CD4-positive, alpha-beta T cell (primary cell): ENCODE data around the gene SARM1. TPM values are rescaled to one million over a fixed set of nuclear protein-coding genes. Genes with fewer than 3 reads are reported as not detected.

Source experiments
- ATAC-seq: fragments of 200-7000 bp; cut with Tn5 transposase; one replicate; pipeline ENCODE4 v1.10.0; 2022; ENCODE audit warnings: mild to moderate bottlenecking; ENCODE audit not compliant: poor library complexity
- CTCF ChIA-PET: fragments of 350-600 bp; sonication (Branson Sonifier 250); formaldehyde crosslinking; loops from one replicate; lab custom pipeline; 2021; ENCODE audit warnings: antibody characterized with exemption, inconsistent platforms; lab: Charles Lee
- POLR2A ChIA-PET: fragments of 350-600 bp; sonication (Branson Sonifier 250); formaldehyde crosslinking; loops from one replicate; lab custom pipeline; 2021; ENCODE audit warnings: antibody characterized with exemption, inconsistent platforms; lab: Charles Lee
- DNase-seq, 14 experiments: peaks; one replicate each; pipeline ENCODE4 v3.0.0-alpha.2; 2013 to 2020; ENCODE audit warnings: mixed read lengths in 2 of 14
- H3K27ac ChIP-seq, 2 donors: one replicate each; pipeline versions ENCODE4 v1.5.1 to v1.7.0; 2013; ENCODE audit warnings: low read length in 2 of 2, low read depth in 1 of 2, mild to moderate bottlenecking in 1 of 2
- H3K27me3 ChIP-seq, 2 experiments: 1 replicate in 1 of 2; 2 replicates in 1 of 2; pipeline versions ENCODE4 v1.6.1 to v1.7.0; 2013; ENCODE audit warnings: low read length in 2 of 2, control low read depth in 1 of 2, mild to moderate bottlenecking in 1 of 2, moderate library complexity in 1 of 2; ENCODE audit not compliant: insufficient read depth in 2 of 2, control insufficient read depth in 1 of 2
- H3K36me3 ChIP-seq: one replicate; pipeline ENCODE4 v1.6.1; 2013; ENCODE audit warnings: low read length, control low read depth; ENCODE audit not compliant: insufficient read depth
- H3K4me1 ChIP-seq: one replicate; pipeline ENCODE4 v1.6.1; 2013; ENCODE audit warnings: low read length, control low read depth; ENCODE audit not compliant: insufficient read depth
- H3K4me3 ChIP-seq: one replicate; pipeline ENCODE4 v1.5.1; 2013; ENCODE audit warnings: mild to moderate bottlenecking, low read length, moderate library complexity
- H3K9me3 ChIP-seq, 2 experiments: 1 replicate in 1 of 2; 2 replicates in 1 of 2; pipeline versions ENCODE4 v1.6.1 to v1.7.0; 2013; ENCODE audit warnings: low read length in 2 of 2, mild to moderate bottlenecking in 2 of 2, control low read depth in 1 of 2, moderate library complexity in 1 of 2; ENCODE audit not compliant: control insufficient read depth in 1 of 2, insufficient read depth in 1 of 2
- H3K27ac Mint-ChIP-seq: one replicate; pipeline ENCODE4 v1.8.0; 2020; ENCODE audit warnings: mixed read lengths
- H3K27me3 Mint-ChIP-seq: one replicate; pipeline ENCODE4 v1.8.0; 2021; ENCODE audit warnings: mixed read lengths
- H3K36me3 Mint-ChIP-seq: one replicate; pipeline ENCODE4 v1.8.0; 2021; ENCODE audit warnings: low read depth, mixed read lengths
- H3K4me1 Mint-ChIP-seq: one replicate; pipeline ENCODE4 v1.8.0; 2021; ENCODE audit warnings: low read depth, mixed read lengths
- H3K4me3 Mint-ChIP-seq: one replicate; pipeline ENCODE4 v1.8.0; 2020; ENCODE audit warnings: mild to moderate bottlenecking, mixed read lengths
- H3K9me3 Mint-ChIP-seq: one replicate; pipeline ENCODE4 v1.8.0; 2020; ENCODE audit warnings: mixed read lengths
- intact Hi-C, 2 experiments: fragments of 100-400 bp; cut with DNase I in 1 of 2; cut with micrococcal nuclease in 1 of 2; formaldehyde crosslinking; loops; one replicate each; pipeline versions ENCODE4 v1.15.1 to v1.9.0; 2023 to 2025; cut with DNase I, micrococcal nuclease
- total RNA-seq, 174 experiments: library from RNA in 2 of 174; stranded (reverse) in 2 of 174; gene quantifications; one replicate each; pipeline ENCODE4 v1.2.3 and lab custom pipeline; 2021 to 2026
- TF ChIP-seq, protein P1 (sequence below): fragments of 200-600 bp; IDR thresholded peaks from one replicate; pipeline ENCODE4 v1.8.0; 2022; ENCODE audit warnings: antibody characterized with exemption, mild to moderate bottlenecking

Gene SARM1
- total RNA-seq, 2 experiments from 2014 or later: 12.5 to 15.4 TPM

DNA sequence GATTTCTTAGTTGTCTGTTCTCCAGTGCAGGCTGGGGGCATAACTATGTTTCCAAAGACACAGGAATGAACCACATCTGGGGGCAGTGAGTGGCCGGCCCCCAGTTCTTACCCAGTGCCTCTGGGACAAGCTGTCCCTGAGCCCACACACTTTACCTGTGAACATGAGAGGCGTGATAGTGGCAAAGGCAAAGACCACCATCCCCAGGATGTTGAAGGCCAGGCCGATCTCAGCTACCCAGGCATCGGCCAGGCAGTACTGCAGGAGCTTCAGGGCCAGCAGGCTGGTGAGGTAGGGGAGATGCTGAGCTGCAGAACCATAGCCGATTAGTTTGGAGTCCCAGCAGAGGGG is 32.9 kb downstream of the SARM1 start:
- H3K4me3 Mint-ChIP-seq: peak overlapping the region; percentile 57
- intact Hi-C loops: no loop called here
- H3K4me1 ChIP-seq: peaks cover 24% of the 10 kb centered on the region
- DNase-seq (no peak), ATAC-seq (no peak)
- peaks cover 5% of the 10 kb centered on the region for H3K4me1 Mint-ChIP-seq
- H3K4me3 ChIP-seq: no peak overlapping the region
- POLR2A ChIA-PET: interaction anchor here (1.1 to 2.5 kb wide), 2 partner anchors 12 to 19 kb away, joined by 5 to 8 read pairs; no protein-coding TSS in a partner anchor
- H3K27me3 ChIP-seq: peaks cover 5 to 8% of the 10 kb centered on the region in 2 experiments
- H3K27me3 Mint-ChIP-seq: peaks cover 23% of the 10 kb centered on the region
- no peaks in the 10 kb centered on the region for H3K36me3 Mint-ChIP-seq
- H3K36me3 ChIP-seq: peaks cover 4% of the 10 kb centered on the region
- TF ChIP-seq, protein P1, sequence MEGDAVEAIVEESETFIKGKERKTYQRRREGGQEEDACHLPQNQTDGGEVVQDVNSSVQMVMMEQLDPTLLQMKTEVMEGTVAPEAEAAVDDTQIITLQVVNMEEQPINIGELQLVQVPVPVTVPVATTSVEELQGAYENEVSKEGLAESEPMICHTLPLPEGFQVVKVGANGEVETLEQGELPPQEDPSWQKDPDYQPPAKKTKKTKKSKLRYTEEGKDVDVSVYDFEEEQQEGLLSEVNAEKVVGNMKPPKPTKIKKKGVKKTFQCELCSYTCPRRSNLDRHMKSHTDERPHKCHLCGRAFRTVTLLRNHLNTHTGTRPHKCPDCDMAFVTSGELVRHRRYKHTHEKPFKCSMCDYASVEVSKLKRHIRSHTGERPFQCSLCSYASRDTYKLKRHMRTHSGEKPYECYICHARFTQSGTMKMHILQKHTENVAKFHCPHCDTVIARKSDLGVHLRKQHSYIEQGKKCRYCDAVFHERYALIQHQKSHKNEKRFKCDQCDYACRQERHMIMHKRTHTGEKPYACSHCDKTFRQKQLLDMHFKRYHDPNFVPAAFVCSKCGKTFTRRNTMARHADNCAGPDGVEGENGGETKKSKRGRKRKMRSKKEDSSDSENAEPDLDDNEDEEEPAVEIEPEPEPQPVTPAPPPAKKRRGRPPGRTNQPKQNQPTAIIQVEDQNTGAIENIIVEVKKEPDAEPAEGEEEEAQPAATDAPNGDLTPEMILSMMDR: no peak
- H3K27ac ChIP-seq: no peak overlapping the region
- CTCF ChIA-PET: interaction anchor here (4.4 kb wide), 1 partner anchor 12 kb away, joined by 14 read pairs; no protein-coding TSS in a partner anchor
- no peak overlapping the region for H3K27ac Mint-ChIP-seq
- H3K9me3 ChIP-seq: no peaks in the 10 kb centered on the region
- no peaks in the 10 kb centered on the region for H3K9me3 Mint-ChIP-seq

DNA sequence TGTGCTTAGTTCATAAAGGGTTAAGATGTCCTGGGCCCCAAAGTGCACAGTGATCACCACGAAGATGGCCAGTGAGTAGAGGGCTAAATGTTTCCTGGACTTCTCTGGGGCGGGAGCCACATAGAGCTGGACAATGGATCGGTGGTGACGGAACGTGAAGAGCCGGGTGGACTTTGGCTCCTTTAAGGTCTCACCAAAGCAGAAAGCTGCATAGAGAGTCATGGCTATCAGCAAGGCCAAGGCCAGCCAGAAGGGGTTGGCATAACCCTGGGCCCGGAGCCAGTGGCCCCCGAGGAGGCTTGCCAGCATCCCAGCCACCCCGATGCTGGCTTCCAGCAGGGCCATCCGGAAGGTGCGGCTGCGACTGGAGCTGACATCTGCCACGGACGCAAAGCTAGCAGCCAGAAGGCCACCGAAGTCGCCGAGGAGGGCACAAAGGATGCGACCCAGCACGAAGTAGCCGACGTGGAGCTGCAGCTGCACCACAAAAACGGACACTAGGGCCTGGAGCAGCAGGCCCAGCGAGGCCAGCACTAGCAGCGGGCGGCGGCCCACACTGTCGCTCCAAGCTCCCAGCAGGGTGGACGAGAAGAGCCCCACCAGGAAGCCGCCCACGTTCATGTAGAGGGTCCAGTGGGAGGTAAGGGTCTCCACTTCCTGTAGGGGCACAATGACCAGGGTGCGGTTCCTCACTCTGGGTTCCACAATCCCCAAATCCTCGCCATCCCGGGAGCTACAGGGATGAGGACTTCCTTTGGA is 33.5 kb downstream of the SARM1 start:
- Mint-ChIP-seq H3K9me3 (no peaks in the 10 kb centered on the region), H3K36me3 (no peaks in the 10 kb centered on the region), H3K27ac (no peak overlapping the region), H3K4me1 (peaks cover 5% of the 10 kb centered on the region), H3K27me3 (peaks cover 23% of the 10 kb centered on the region), H3K4me3 (peak overlapping the region; percentile 82)
- TF ChIP-seq, protein P1: no peak
- peaks cover 4% of the 10 kb centered on the region for H3K36me3 ChIP-seq
- DNase-seq (no peak), ATAC-seq (no peak)
- intact Hi-C loops: no loop called here
- CTCF ChIA-PET: interaction anchor here (0.6 to 4.4 kb wide), 2 partner anchors 12 to 365 kb away, joined by 3 to 14 read pairs; no protein-coding TSS in a partner anchor
- peaks cover 5 to 8% of the 10 kb centered on the region in 2 experiments for H3K27me3 ChIP-seq
- POLR2A ChIA-PET: interaction anchor here (1.1 to 2.5 kb wide), 2 partner anchors 12 to 20 kb away, joined by 5 to 8 read pairs; no protein-coding TSS in a partner anchor
- peaks cover 24% of the 10 kb centered on the region for H3K4me1 ChIP-seq
- H3K4me3 ChIP-seq: peak overlapping the region; percentile 59
- no peaks in the 10 kb centered on the region for H3K9me3 ChIP-seq
- H3K27ac ChIP-seq: no peak overlapping the region

DNA sequence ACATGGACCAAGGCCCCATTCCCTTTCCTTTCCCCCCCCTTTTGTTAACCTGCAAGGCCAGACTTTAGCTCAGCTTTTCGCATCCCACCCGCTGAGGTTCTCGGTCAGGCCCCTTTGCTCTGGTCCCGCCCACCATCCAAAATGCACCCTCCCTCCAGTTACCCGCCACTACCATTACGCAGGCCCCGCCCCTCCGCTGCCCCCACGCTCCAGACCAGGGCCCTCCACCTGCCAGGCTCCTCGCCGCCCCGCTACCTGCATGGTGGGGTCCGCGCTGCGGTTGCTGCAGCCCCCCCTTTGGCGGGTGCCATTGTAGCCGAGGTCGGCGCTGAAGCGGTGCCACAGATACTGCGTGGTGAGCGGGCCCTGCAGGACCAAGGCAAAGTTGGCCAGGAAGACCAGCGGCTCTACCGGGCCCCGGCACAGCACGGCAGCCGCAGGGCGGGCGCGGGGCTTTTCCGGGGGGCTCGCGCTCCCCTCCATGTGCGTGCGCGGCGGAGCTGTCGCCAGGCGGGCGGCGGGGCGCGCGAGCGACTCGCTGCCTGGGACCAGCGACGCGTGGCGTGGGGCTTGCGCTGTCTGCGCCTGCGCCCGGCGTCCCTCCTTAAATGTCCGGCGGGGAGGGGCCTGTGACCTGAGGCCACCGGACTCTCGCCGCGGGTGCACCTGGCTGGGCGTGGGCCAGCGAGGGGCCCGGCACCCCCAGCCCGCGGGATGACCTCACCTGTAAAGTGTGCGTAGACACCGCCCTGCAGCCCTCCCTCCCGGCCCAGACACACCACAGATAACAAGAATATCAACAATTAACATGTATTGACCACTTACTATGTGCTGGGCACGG is 34.4 kb downstream of the SARM1 start, which contains the start of gene SLC46A1:
SLC46A1 (minus strand) TSS at position 581 of the 841 bp plus-strand sequence; CDS start at position 483, 98 bp downstream.
- ChIA-PET CTCF (interaction anchor here (0.6 to 4.4 kb wide), 2 partner anchors 11 to 366 kb away, joined by 3 to 14 read pairs; no protein-coding TSS in a partner anchor), POLR2A (interaction anchor here (1.1 to 2.5 kb wide), 2 partner anchors 21 to 22 kb away, joined by 4 to 8 read pairs; no protein-coding TSS in a partner anchor)
- Histone ChIP-seq H3K27ac (no peak within 1 kb of the TSS), H3K9me3 (no peaks in the 10 kb centered on the region), H3K27me3 (peaks cover 5 to 8% of the 10 kb centered on the region in 2 experiments), H3K4me3 (peak within 1 kb of the TSS; percentile 59), H3K36me3 (no peaks in the 10 kb centered on the region), H3K4me1 (peaks cover 24% of the 10 kb centered on the region)
- DNase-seq (peak in 11 of 14 experiments; percentile 11 to 53 (median 25)), ATAC-seq (peak; percentile 70)
- Mint-ChIP-seq H3K9me3 (no peaks in the 10 kb centered on the region), H3K4me1 (peaks cover 5% of the 10 kb centered on the region), H3K27me3 (peaks cover 27% of the 10 kb centered on the region), H3K36me3 (no peaks in the 10 kb centered on the region), H3K27ac (peak within 1 kb of the TSS; percentile 35), H3K4me3 (peak within 1 kb of the TSS; percentile 82)
- TF ChIP-seq, protein P1: no peak
- intact Hi-C loops: no loop called here
